Left ventricle myocardium inferior (tissue), 1 donor: ENCODE results near the gene CD81. TPM values are rescaled to one million over a fixed set of nuclear protein-coding genes. Genes with fewer than 3 reads are reported as not detected.

ENCODE experiments used
- DNase-seq: peaks from one replicate; pipeline ENCODE4 v3.0.0-alpha.2; 2020
- H3K27ac ChIP-seq: fragments of 200-600 bp; replicated peaks from 2 replicates; pipeline ENCODE4 v1.8.0; 2021
- H3K27me3 ChIP-seq: fragments of 200-600 bp; 2 replicates; pipeline ENCODE4 v1.8.0; 2021; ENCODE audit warnings: low read depth
- H3K36me3 ChIP-seq: fragments of 200-600 bp; 2 replicates; pipeline ENCODE4 v1.8.0; 2021
- H3K4me1 ChIP-seq: fragments of 200-600 bp; 2 replicates; pipeline ENCODE4 v1.8.0; 2021
- H3K4me3 ChIP-seq: fragments of 200-600 bp; 2 replicates; pipeline ENCODE4 v1.8.0; 2021; ENCODE audit warnings: mild to moderate bottlenecking, moderate library complexity
- H3K9me3 ChIP-seq: fragments of 200-600 bp; replicated peaks from 2 replicates; pipeline ENCODE4 v1.8.0; 2021
- intact Hi-C: fragments of 100-400 bp; cut with micrococcal nuclease; formaldehyde crosslinking; loops from one replicate; pipeline ENCODE4 v1.11.0; 2022
- total RNA-seq: library from RNA; stranded (reverse); fragmentation: NEBNext Ultra II Directional; extraction: Animal tissue kit (Norgen Biotek cat#: 25700); gene quantifications from one replicate; pipeline ENCODE4 v1.2.1, GENCODE V29; 2021
- TF ChIP-seq, protein P1 (sequence below): fragments of 200-600 bp; IDR thresholded peaks from 2 replicates; pipeline ENCODE4 v1.8.0; 2021; ENCODE audit warnings: antibody characterized with exemption, mild to moderate bottlenecking, borderline replicate concordance
- donor health status: DM: no; HTN: yes; CAD: no; lungs with severe emphysema.

Gene CD81
- total RNA-seq, 1 donor from 2014 or later = 412 TPM

DNA sequence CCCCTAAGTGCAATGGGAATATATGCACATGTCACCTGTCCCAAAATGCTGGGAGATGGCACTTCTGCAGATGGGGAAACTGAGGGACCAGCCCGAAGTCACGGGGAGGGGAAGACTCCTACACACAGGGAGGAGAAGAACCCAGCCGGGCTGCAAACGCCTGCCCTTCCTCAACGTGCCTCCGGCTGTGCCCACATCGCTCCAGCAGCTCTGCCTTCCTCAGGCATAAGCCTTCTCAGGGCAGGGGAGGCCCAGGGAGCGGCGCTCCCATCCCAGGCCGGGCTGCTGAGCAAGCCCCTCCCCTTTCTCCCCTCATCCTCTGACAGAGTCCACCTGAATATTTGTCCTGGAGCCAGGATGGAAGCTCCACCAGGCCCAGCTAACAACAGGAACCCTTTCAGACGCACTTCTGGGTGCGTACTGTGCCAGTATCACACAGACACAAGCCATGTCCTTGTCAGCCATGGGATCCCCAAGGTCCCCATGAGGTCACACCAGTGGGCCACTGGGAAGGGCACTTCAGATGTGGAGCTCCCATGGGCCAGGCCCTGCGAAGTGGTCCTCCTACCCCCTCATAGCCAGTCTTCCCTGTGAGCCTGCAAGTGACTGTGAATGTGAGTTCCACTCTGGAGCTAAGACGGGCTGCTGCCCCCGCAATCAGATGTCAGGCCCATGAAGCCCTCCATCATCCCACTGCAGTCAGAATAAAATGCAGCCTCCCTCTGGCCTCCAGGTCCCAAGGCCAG lies 2.5 kb upstream of the CD81 start:
- intact Hi-C loops = loop anchor here (10.0 kb wide), 1 partner anchor 60 kb away; no protein-coding TSS in a partner anchor
- peaks cover 46% of the 10 kb centered on the region for H3K4me1 ChIP-seq
- peak overlapping the region; percentile 57 for H3K4me3 ChIP-seq
- TF ChIP-seq, protein P1, sequence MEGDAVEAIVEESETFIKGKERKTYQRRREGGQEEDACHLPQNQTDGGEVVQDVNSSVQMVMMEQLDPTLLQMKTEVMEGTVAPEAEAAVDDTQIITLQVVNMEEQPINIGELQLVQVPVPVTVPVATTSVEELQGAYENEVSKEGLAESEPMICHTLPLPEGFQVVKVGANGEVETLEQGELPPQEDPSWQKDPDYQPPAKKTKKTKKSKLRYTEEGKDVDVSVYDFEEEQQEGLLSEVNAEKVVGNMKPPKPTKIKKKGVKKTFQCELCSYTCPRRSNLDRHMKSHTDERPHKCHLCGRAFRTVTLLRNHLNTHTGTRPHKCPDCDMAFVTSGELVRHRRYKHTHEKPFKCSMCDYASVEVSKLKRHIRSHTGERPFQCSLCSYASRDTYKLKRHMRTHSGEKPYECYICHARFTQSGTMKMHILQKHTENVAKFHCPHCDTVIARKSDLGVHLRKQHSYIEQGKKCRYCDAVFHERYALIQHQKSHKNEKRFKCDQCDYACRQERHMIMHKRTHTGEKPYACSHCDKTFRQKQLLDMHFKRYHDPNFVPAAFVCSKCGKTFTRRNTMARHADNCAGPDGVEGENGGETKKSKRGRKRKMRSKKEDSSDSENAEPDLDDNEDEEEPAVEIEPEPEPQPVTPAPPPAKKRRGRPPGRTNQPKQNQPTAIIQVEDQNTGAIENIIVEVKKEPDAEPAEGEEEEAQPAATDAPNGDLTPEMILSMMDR = no peak
- no peaks in the 10 kb centered on the region for H3K9me3 ChIP-seq
- DNase-seq = no peak
- H3K36me3 ChIP-seq = no peaks in the 10 kb centered on the region
- no peaks in the 10 kb centered on the region for H3K27me3 ChIP-seq
- H3K27ac ChIP-seq = peak overlapping the region; percentile 99

DNA sequence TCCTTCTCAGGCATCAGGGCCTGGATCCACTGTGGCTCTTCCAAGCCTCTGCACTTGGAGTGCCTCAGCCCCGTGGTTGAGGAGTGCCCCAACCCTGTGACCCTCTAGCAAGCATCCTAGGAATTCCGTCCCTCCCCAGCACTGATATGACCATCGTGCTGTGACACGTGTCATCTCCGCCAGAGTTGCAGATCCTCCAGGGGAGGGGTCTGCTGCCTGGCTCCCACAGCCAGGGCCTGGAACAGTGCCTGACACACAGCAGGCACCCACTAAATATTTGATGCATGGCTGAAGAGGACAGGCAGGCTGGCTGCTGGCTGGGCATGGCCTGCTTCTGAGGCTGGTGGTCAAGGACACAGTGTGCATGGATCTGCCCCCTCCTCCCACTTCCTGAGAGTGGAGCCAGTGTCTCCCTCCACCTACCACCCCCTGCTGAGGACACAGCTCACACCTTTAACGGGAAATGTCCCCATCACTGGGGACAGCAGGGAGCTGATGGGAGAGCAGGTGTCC lies 1.7 kb upstream of the CD81 start:
- H3K4me3 ChIP-seq = peak overlapping the region; percentile 57
- no peaks in the 10 kb centered on the region for H3K36me3 ChIP-seq
- TF ChIP-seq, protein P1 = peak; percentile 43
- H3K9me3 ChIP-seq = no peaks in the 10 kb centered on the region
- peak; percentile 66 for DNase-seq
- peak overlapping the region; percentile 99 for H3K27ac ChIP-seq
- peaks cover 53% of the 10 kb centered on the region for H3K4me1 ChIP-seq
- no peaks in the 10 kb centered on the region for H3K27me3 ChIP-seq
- intact Hi-C loops = loop anchor here (10.0 kb wide), 1 partner anchor 61 kb away; no protein-coding TSS in a partner anchor

DNA sequence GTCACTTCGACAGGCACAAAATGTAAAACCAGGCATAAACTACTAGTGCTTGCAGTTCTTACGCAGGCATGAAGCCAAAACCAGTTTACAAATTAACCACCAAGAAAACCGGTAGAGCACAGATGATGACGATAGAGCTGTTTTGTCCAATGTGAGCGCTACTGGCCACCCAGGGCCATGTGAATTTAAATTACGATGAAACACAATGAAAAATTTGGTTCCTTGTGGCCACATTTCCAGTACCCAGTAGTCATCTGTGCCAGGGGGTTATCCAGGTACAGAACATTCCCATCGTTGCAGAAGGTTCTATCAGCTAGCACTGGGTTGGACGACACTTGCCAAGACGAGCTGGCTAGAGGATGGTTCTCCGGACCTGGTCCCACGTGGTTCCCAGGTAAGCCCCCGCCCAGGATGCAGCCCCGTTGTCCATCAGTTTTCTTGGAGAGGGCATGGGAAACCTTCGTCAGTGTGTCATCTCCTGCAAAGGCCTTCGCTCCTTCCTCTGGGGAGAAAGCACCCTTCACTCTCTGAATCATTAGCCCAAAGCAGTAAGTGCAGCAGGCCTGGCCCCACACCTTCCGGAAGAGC lies 1.1 kb upstream of the CD81 start:
- Histone ChIP-seq H3K4me1 (peaks cover 60% of the 10 kb centered on the region), H3K27me3 (no peaks in the 10 kb centered on the region), H3K9me3 (no peaks in the 10 kb centered on the region), H3K4me3 (no peak overlapping the region), H3K27ac (peak overlapping the region; percentile 99), H3K36me3 (no peaks in the 10 kb centered on the region)
- intact Hi-C loops = loop anchor here (10.0 kb wide), 1 partner anchor 61 kb away; no protein-coding TSS in a partner anchor
- TF ChIP-seq, protein P1 = no peak
- no peak for DNase-seq

DNA sequence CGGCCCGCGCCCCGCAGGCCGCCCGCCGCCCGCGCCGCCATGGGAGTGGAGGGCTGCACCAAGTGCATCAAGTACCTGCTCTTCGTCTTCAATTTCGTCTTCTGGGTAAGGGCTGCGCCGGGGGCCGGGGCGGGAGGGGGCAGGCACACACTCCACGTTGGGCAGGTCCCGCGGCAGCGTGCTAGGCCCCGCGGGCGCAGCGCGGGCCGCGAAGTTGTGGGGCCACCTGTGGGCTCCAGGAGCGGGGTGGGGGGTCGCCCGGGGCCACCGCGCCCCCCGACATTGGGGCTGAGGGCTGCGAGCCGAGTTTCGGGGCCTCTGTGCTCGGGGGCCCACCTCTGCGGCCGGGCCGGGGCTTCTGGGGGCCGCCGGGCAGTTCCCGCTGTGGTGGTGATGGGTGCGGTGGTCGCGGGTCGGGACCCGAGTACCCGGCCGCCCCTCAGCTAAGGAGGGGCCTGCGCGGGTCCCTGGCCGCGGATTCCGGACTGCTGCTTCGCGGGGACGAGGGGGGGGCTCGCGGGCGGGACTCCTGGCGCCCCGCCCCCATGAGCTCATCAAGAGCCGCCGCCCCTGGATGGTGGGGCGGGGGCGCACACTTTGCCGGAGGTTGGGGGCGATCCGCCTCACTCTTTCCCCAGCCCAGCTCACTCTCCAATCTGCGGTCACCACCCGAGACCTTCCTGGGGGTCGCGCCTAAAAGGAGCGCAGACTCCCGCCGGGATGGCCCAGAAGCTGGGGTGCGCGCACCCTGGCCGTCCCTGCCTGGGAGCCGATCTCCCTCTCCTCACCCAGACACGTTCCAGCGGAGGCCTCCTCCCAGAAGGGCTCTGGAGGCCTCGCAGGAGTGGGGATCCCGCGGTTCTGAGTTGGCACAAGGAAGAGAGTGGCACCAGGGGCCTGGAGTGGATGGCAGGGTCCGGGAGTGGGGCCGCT lies 667 bp downstream of the CD81 start:
- TF ChIP-seq, protein P1 = no peak
- intact Hi-C loops = loop anchor here (10.0 kb wide), 1 partner anchor 63 kb away; no protein-coding TSS in a partner anchor
- H3K4me1 ChIP-seq = peaks cover 75% of the 10 kb centered on the region

More for the DNA sequence above, 667 bp downstream of the CD81 start:
- Histone ChIP-seq H3K36me3 (no peaks in the 10 kb centered on the region), H3K4me3 (peak overlapping the region; percentile 100), H3K27ac (peak overlapping the region; percentile 99), H3K27me3 (no peaks in the 10 kb centered on the region), H3K9me3 (no peaks in the 10 kb centered on the region)
- peak; percentile 75 for DNase-seq
